ENCODE data around the gene THRA.

The THRA gene

GRCh38 chr17:40062329-40063186 is at the start of gene THRA:
THRA (plus strand) TSS chr17:40062965; CDS start chr17:40074489, 11,524 bp downstream.
- DNase-seq (ENCODE audit: low spot score): peak; percentile 46

GRCh38 chr17:40014375-40014980 is 48.3 kb upstream of the THRA start:
- no peak for DNase-seq (ENCODE audit: low spot score)

GRCh38 chr17:40015005-40015997 is 47.5 kb upstream of the THRA start, which contains the start of gene CSF3:
CSF3 (plus strand) TSS chr17:40015440; CDS start chr17:40015475, 35 bp downstream.
- DNase-seq (ENCODE audit: low spot score): no peak

- no peak for DNase-seq (ENCODE audit: low spot score)
Measured at GRCh38 chr17:40015998-40016985, 46.5 kb upstream of the THRA start.

GRCh38 chr17:40017422-40018080 is 45.2 kb upstream of the THRA start:
- no peak for DNase-seq (ENCODE audit: low spot score)

- no peak for DNase-seq (ENCODE audit: low spot score)
Measured at GRCh38 chr17:40018211-40019121, 44.3 kb upstream of the THRA start.

- no peak for DNase-seq (ENCODE audit: low spot score)
Measured at GRCh38 chr17:40019140-40019991, 43.4 kb upstream of the THRA start.

GRCh38 chr17:40020146-40020545 is 42.6 kb upstream of the THRA start:
- DNase-seq (ENCODE audit: low spot score): no peak

GRCh38 chr17:40021451-40021971 is 41.3 kb upstream of the THRA start:
- peak; percentile 87 for DNase-seq (ENCODE audit: low spot score)

GRCh38 chr17:40022497-40022896 is 40.3 kb upstream of the THRA start:
- DNase-seq (ENCODE audit: low spot score): no peak

GRCh38 chr17:40022961-40023541 is 39.7 kb upstream of the THRA start:
- no peak for DNase-seq (ENCODE audit: low spot score)

- no peak for DNase-seq (ENCODE audit: low spot score)
Measured at GRCh38 chr17:40023590-40024292, 39.0 kb upstream of the THRA start.

- no peak for DNase-seq (ENCODE audit: low spot score)
Measured at GRCh38 chr17:40024901-40025300, 37.9 kb upstream of the THRA start.

GRCh38 chr17:40025559-40025958 is 37.2 kb upstream of the THRA start:
- DNase-seq (ENCODE audit: low spot score): no peak

- no peak for DNase-seq (ENCODE audit: low spot score)
Measured at GRCh38 chr17:40025991-40026815, 36.6 kb upstream of the THRA start.

Measured in kidney tubule cell (primary cell).